ENCODE results near the gene NPHP3.
"Not testable (repeated sequence)": the region's sequence is repeated elsewhere in the genome, so short reads cannot be mapped to it uniquely, and the experiment has no call there.

- TF ChIP-seq, protein P1, sequence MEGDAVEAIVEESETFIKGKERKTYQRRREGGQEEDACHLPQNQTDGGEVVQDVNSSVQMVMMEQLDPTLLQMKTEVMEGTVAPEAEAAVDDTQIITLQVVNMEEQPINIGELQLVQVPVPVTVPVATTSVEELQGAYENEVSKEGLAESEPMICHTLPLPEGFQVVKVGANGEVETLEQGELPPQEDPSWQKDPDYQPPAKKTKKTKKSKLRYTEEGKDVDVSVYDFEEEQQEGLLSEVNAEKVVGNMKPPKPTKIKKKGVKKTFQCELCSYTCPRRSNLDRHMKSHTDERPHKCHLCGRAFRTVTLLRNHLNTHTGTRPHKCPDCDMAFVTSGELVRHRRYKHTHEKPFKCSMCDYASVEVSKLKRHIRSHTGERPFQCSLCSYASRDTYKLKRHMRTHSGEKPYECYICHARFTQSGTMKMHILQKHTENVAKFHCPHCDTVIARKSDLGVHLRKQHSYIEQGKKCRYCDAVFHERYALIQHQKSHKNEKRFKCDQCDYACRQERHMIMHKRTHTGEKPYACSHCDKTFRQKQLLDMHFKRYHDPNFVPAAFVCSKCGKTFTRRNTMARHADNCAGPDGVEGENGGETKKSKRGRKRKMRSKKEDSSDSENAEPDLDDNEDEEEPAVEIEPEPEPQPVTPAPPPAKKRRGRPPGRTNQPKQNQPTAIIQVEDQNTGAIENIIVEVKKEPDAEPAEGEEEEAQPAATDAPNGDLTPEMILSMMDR (conservative IDR thresholded peaks at IDR 0.05; ENCODE audit: low read depth, low read length), result not testable (repeated sequence)
- TF ChIP-seq EZH2 (IDR thresholded peaks at IDR 0.05; ENCODE audit: borderline replicate concordance, low read depth, low read length, poor library complexity, severe bottlenecking), result not testable (repeated sequence)
Observed at GRCh38 chr3:132746720-132747119, 24.5 kb upstream of the NPHP3 start.

Data from A673 (cell line).